PC-9 (cell line): ENCODE results near the gene SLC8A2. TPM values are rescaled to one million over a fixed set of nuclear protein-coding genes. Genes with fewer than 3 reads are reported as not detected.
A peak's percentile ranks its signal among the peaks of the same experiment; 100 is the strongest.

ENCODE experiments used
- BruUV-seq: library from RNA; stranded (reverse); fragments of 400-500 nt; replicated peaks from 2 replicates; lab custom pipeline; 2021; lab: Mats Ljungman, UMichigan
- CTCF ChIA-PET: fragments of 300-600 bp; sonication (Branson Sonifier 250); formaldehyde crosslinking; loops from one replicate; lab custom pipeline; 2022; ENCODE audit warnings: antibody characterized with exemption; lab: Charles Lee
- POLR2A ChIA-PET: fragments of 300-600 bp; sonication (Branson Sonifier 250); formaldehyde crosslinking; loops from one replicate; lab custom pipeline; 2022; ENCODE audit warnings: antibody characterized with exemption; ENCODE audit not compliant: unreplicated experiment; lab: Charles Lee
- DNase-seq, 2 experiments: peaks; one replicate each; pipeline versions ENCODE4 v3.0.0 to v3.0.0-alpha.2; 2015 to 2022; ENCODE audit warnings: mixed read lengths in 1 of 2
- H2AFZ ChIP-seq: fragments of 200-600 bp; sonication (generic); 2 replicates; pipeline ENCODE4 v1.8.1; 2017; ENCODE audit warnings: antibody characterized with exemption
- H3F3A ChIP-seq: fragments of 200-600 bp; sonication (generic); 2 replicates; pipeline ENCODE4 v1.8.1; 2017; ENCODE audit warnings: antibody characterized with exemption, mild to moderate bottlenecking, low read depth; ENCODE audit not compliant: insufficient read depth
- H3K27ac ChIP-seq: fragments of 200-600 bp; sonication (generic); 2 replicates; pipeline ENCODE4 v1.6.1; 2016; ENCODE audit warnings: mixed run types
- H3K27me3 ChIP-seq: fragments of 200-600 bp; sonication (generic); 2 replicates; pipeline ENCODE4 v1.6.1; 2016; ENCODE audit warnings: low read depth, mixed run types; ENCODE audit not compliant: insufficient read depth
- H3K36me3 ChIP-seq: fragments of 200-600 bp; sonication (generic); 2 replicates; pipeline ENCODE4 v1.6.1; 2016; ENCODE audit warnings: low read depth, mixed run types
- H3K4me1 ChIP-seq: fragments of 200-600 bp; sonication (generic); replicated peaks from 2 replicates; pipeline ENCODE4 v1.6.1; 2016; ENCODE audit warnings: mixed run types; ENCODE audit not compliant: insufficient read depth
- H3K4me2 ChIP-seq: fragments of 200-600 bp; sonication (generic); 2 replicates; pipeline ENCODE4 v1.6.1; 2017; ENCODE audit warnings: mixed run types
- H3K4me3 ChIP-seq: fragments of 200-600 bp; sonication (generic); 2 replicates; pipeline ENCODE4 v1.6.1; 2016; ENCODE audit warnings: mixed run types
- H3K79me2 ChIP-seq: fragments of 200-600 bp; sonication (generic); 2 replicates; pipeline ENCODE4 v1.6.1; 2017; ENCODE audit warnings: low read depth, mixed run types
- H3K9me2 ChIP-seq: fragments of 200-600 bp; sonication (generic); 2 replicates; pipeline ENCODE4 v1.8.1; 2017; ENCODE audit warnings: mild to moderate bottlenecking; ENCODE audit not compliant: insufficient read depth
- H3K9me3 ChIP-seq: fragments of 200-600 bp; sonication (generic); 2 replicates; pipeline ENCODE4 v1.8.1; 2016; ENCODE audit warnings: low read depth; ENCODE audit not compliant: insufficient read depth
- H4K20me1 ChIP-seq: fragments of 200-600 bp; sonication (generic); 2 replicates; pipeline ENCODE4 v1.8.1; 2017; ENCODE audit not compliant: insufficient read depth
- CTCF ChIP-seq: fragments of 200-600 bp; sonication (generic); conservative IDR thresholded peaks from 2 replicates; pipeline ENCODE4 v1.6.1; 2017; ENCODE audit warnings: mixed run types, antibody characterized with exemption, mild to moderate bottlenecking, moderate library complexity
- EZH2 ChIP-seq: fragments of 200-600 bp; sonication (generic); IDR thresholded peaks from 2 replicates; pipeline ENCODE4 v1.8.0; 2017; ENCODE audit warnings: antibody characterized with exemption, low read depth
- intact Hi-C: fragments of 100-400 bp; cut with micrococcal nuclease; formaldehyde crosslinking; loops from one replicate; pipeline ENCODE4 v1.10.0; 2022; ENCODE audit not compliant: unreplicated experiment
- total RNA-seq: library from RNA; stranded (reverse); gene quantifications from 2 replicates; pipeline ENCODE4 v1.2.3, GENCODE V29; 2021

Gene SLC8A2
- total RNA-seq, 1 experiment from 2014 or later: not detected

- no peak overlapping the region for H2AFZ ChIP-seq
- no peak overlapping the region for H3K4me3 ChIP-seq
- intact Hi-C loops: no loop called here
- H3K36me3 ChIP-seq: no peaks in the 10 kb centered on the region
- no peak overlapping the region for H3K27ac ChIP-seq
- DNase-seq: peak in 1 of 2 experiments; percentile 33
- H3F3A ChIP-seq: peaks cover 5% of the 10 kb centered on the region; the same call in 1 of the 2 replicates
- no peak for TF ChIP-seq EZH2
- no peak for TF ChIP-seq CTCF
- BruUV-seq: no TSS peak
- H3K79me2 ChIP-seq: no peaks in the 10 kb centered on the region
- CTCF ChIA-PET: no interaction called here
- H3K9me3 ChIP-seq: no peaks in the 10 kb centered on the region
- POLR2A ChIA-PET: interaction anchor here (0.5 kb wide), 1 partner anchor 13 kb away, joined by 3 read pairs; no protein-coding TSS in a partner anchor
- no peaks in the 10 kb centered on the region for H4K20me1 ChIP-seq
- peak overlapping the region; percentile 48 for H3K4me2 ChIP-seq
- peaks cover 80% of the 10 kb centered on the region for H3K27me3 ChIP-seq
- no peaks in the 10 kb centered on the region for H3K9me2 ChIP-seq
- H3K4me1 ChIP-seq: no peaks in the 10 kb centered on the region
These were observed 25.7 kb downstream of the SLC8A2 start for GRCh38 chr19:47445937-47446402.

- peaks cover 80% of the 10 kb centered on the region for H3K27me3 ChIP-seq
- intact Hi-C loops: no loop called here
- no peak overlapping the region for H2AFZ ChIP-seq
- BruUV-seq: no TSS peak
- no peaks in the 10 kb centered on the region for H4K20me1 ChIP-seq
- H3K79me2 ChIP-seq: no peaks in the 10 kb centered on the region
- no peak for TF ChIP-seq EZH2
- no peak for TF ChIP-seq CTCF
- H3K4me3 ChIP-seq: no peak overlapping the region
- no peaks in the 10 kb centered on the region for H3K36me3 ChIP-seq
- POLR2A ChIA-PET: no interaction called here
- no peaks in the 10 kb centered on the region for H3K9me2 ChIP-seq
- no peaks in the 10 kb centered on the region for H3K9me3 ChIP-seq
- H3K4me2 ChIP-seq: peak overlapping the region; percentile 48; the same call in 1 of the 2 replicates
- H3K27ac ChIP-seq: no peak overlapping the region
- no peak for DNase-seq
- H3K4me1 ChIP-seq: no peaks in the 10 kb centered on the region
- CTCF ChIA-PET: interaction anchor here (0.6 kb wide), 1 partner anchor 10 kb away, joined by 4 read pairs; no protein-coding TSS in a partner anchor
- peaks cover 5% of the 10 kb centered on the region; the same call in 1 of the 2 replicates for H3F3A ChIP-seq
These were observed 26.2 kb downstream of the SLC8A2 start for GRCh38 chr19:47445527-47445926.

- Histone ChIP-seq H3K9me3 (no peaks in the 10 kb centered on the region), H3K27ac (no peak overlapping the region), H3K4me1 (no peaks in the 10 kb centered on the region), H3F3A (peaks cover 11% of the 10 kb centered on the region), H3K4me3 (no peak overlapping the region), H2AFZ (no peak overlapping the region), H3K27me3 (peaks cover 72% of the 10 kb centered on the region), H3K4me2 (no peak overlapping the region), H3K79me2 (no peaks in the 10 kb centered on the region), H4K20me1 (no peaks in the 10 kb centered on the region), H3K36me3 (no peaks in the 10 kb centered on the region), H3K9me2 (no peaks in the 10 kb centered on the region)
- no peak for TF ChIP-seq CTCF
- TF ChIP-seq EZH2: no peak
- no TSS peak for BruUV-seq
- ChIA-PET POLR2A (no interaction called here), CTCF (no interaction called here)
- no peak for DNase-seq
- intact Hi-C loops: no loop called here
These were observed 27.3 kb downstream of the SLC8A2 start for GRCh38 chr19:47444388-47444821.
